ENCODE measurements around the gene TBC1D22B. TPM values are rescaled to one million over a fixed set of nuclear protein-coding genes. Genes with fewer than 3 reads are reported as not detected.

The TBC1D22B gene
- polyA plus RNA-seq, 3 donors, result 3.9 to 5.0 (median 4.9) TPM

- Histone ChIP-seq H3K9me3 (replicated peaks in 1 of 2; ENCODE audit: control insufficient read depth in 1 of 2, insufficient read depth in 1 of 2, low read length in 2 of 2) (no peaks in the 10 kb centered on the region), H3K27me3 (ENCODE audit: control insufficient read depth in 2 of 2, insufficient read depth in 2 of 2, low read length in 2 of 2) (no peaks in the 10 kb centered on the region), H2AFZ (ENCODE audit: insufficient read depth, low read depth, low read length, poor library complexity, severe bottlenecking) (no peak overlapping the region), H4K20me1 (ENCODE audit: insufficient read depth, low read length) (no peaks in the 10 kb centered on the region), H3K4me3 (replicated peaks in 1 of 3; ENCODE audit: low read depth in 2 of 3, low read length in 3 of 3) (no peak overlapping the region), H3K36me3 (replicated peaks in 1 of 2; ENCODE audit: control insufficient read depth in 1 of 2, insufficient read depth in 2 of 2, low read length in 2 of 2) (no peaks in the 10 kb centered on the region), H3K9ac (ENCODE audit: insufficient read depth, low read length, poor library complexity, severe bottlenecking) (no peak overlapping the region), H3K4me1 (ENCODE audit: control insufficient read depth in 1 of 2, insufficient read depth in 2 of 2, low read length in 2 of 2) (peaks cover 22 to 24% of the 10 kb centered on the region in 2 donors), H3K27ac (ENCODE audit: low read depth in 1 of 2, low read length in 2 of 2) (no peak overlapping the region), H3K79me2 (ENCODE audit: insufficient read depth, low read length) (no peaks in the 10 kb centered on the region), H3K4me2 (replicated peaks; ENCODE audit: extremely low read depth, low read length, poor library complexity, severe bottlenecking) (no peak overlapping the region)
- WGBS (ENCODE audit: insufficient coverage), result 54% methylated on average over 7 of the region's 7 CpGs
- Mint-ChIP-seq H3K27me3 (ENCODE audit: low read depth in 3 of 3) (peaks cover 0 to 5% (median 0%) of the 10 kb centered on the region in 3 donors), H3K27ac (peak overlapping the region in 5 of 7 donors; percentile 19 to 77 (median 58)), H3K4me3 (peak overlapping the region; percentile 39 to 61), H3K36me3 (peaks cover 0 to 2% of the 10 kb centered on the region in 2 donors), H3K4me1 (peaks cover 38% of the 10 kb centered on the region), H3K9me3 (no peaks in the 10 kb centered on the region)
- peak; percentile 93 for TF ChIP-seq CTCF (IDR thresholded peaks at IDR 0.05)
- DNase-seq, result peak; percentile 79 to 83 (median 81)
- intact Hi-C loops (cut with micrococcal nuclease), result loop anchor here (2.0 to 10.0 kb wide), 4 partner anchors 35 to 441 kb away; partner anchors contain the start of gene PIM1 (in 1 of the 2)
These were observed 49.6 kb upstream of the TBC1D22B start for GRCh38 chr6:37207903-37208456.

GRCh38 chr6:37208793-37209192 is 48.8 kb upstream of the TBC1D22B start:
- Histone ChIP-seq H3K9ac (ENCODE audit: insufficient read depth, low read length, poor library complexity, severe bottlenecking) (no peak overlapping the region), H3K79me2 (ENCODE audit: insufficient read depth, low read length) (no peaks in the 10 kb centered on the region), H3K4me1 (ENCODE audit: control insufficient read depth in 1 of 2, insufficient read depth in 2 of 2, low read length in 2 of 2) (peaks cover 22 to 24% of the 10 kb centered on the region in 2 donors), H2AFZ (ENCODE audit: insufficient read depth, low read depth, low read length, poor library complexity, severe bottlenecking) (no peak overlapping the region), H4K20me1 (ENCODE audit: insufficient read depth, low read length) (no peaks in the 10 kb centered on the region), H3K4me3 (replicated peaks in 1 of 3; ENCODE audit: low read depth in 2 of 3, low read length in 3 of 3) (no peak overlapping the region), H3K9me3 (replicated peaks in 1 of 2; ENCODE audit: control insufficient read depth in 1 of 2, insufficient read depth in 1 of 2, low read length in 2 of 2) (no peaks in the 10 kb centered on the region), H3K27ac (ENCODE audit: low read depth in 1 of 2, low read length in 2 of 2) (no peak overlapping the region), H3K27me3 (ENCODE audit: control insufficient read depth in 2 of 2, insufficient read depth in 2 of 2, low read length in 2 of 2) (no peaks in the 10 kb centered on the region), H3K4me2 (replicated peaks; ENCODE audit: extremely low read depth, low read length, poor library complexity, severe bottlenecking) (no peak overlapping the region), H3K36me3 (replicated peaks in 1 of 2; ENCODE audit: control insufficient read depth in 1 of 2, insufficient read depth in 2 of 2, low read length in 2 of 2) (no peaks in the 10 kb centered on the region)
- DNase-seq, result no peak
- Mint-ChIP-seq H3K9me3 (no peaks in the 10 kb centered on the region), H3K36me3 (peaks cover 0 to 3% of the 10 kb centered on the region in 2 donors), H3K4me3 (no peak overlapping the region), H3K4me1 (peaks cover 39% of the 10 kb centered on the region), H3K27me3 (ENCODE audit: low read depth in 3 of 3) (peaks cover 0 to 5% (median 0%) of the 10 kb centered on the region in 3 donors), H3K27ac (no peak overlapping the region)
- 100% methylated on average over 3 of the region's 7 CpGs for WGBS (ENCODE audit: insufficient coverage)
- intact Hi-C loops (cut with micrococcal nuclease), result loop anchor here (2.0 to 10.0 kb wide), 4 partner anchors 36 to 441 kb away; partner anchors contain the start of gene PIM1 (in 1 of the 2)
- TF ChIP-seq CTCF (IDR thresholded peaks at IDR 0.05), result no peak
